Activated T-cell treated with anti-CD3 and anti-CD28 coated beads, Interleukin-2, amount 50 U/mL, for 1 hour (primary cell): ENCODE results near the gene IMPA2.

Source experiments
- DNase-seq: peaks from one replicate; pipeline ENCODE4 v3.0.0-alpha.2; 2020

IMPA2 gene

GRCh38 chr18:12009581-12010140, 28.4 kb downstream of the IMPA2 start:
- no peak for DNase-seq

DNA sequence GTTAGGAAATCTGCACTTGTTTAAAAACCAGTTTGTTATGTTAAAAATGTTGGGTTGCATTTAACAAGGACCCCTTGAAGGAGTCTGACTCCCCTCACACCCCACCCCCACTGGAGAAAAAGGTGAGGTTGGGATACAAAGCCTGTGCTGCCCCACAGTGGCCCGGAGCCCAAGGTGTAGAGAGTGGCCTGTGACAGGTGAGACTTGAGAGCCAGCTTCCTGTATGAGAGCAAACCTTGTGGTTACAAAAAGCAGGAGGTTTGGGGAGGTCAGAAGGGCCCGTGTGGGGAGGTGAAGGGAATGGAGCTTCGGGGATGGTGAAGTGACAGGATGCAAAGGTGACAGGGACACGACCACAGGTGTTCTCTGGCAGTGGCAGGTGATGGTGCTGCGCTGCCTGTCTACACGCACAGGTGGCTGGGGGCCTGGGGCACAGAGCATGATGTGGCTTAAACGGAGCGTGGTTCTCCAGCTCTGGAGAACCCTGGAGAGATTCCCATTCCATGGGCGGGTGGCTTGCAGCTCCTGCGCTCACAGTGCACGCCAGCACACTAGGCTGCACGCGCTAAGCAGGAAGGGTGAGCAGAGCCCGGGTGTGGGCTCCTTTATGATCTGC, 29.0 kb downstream of the IMPA2 start:
- DNase-seq, result no peak

DNA sequence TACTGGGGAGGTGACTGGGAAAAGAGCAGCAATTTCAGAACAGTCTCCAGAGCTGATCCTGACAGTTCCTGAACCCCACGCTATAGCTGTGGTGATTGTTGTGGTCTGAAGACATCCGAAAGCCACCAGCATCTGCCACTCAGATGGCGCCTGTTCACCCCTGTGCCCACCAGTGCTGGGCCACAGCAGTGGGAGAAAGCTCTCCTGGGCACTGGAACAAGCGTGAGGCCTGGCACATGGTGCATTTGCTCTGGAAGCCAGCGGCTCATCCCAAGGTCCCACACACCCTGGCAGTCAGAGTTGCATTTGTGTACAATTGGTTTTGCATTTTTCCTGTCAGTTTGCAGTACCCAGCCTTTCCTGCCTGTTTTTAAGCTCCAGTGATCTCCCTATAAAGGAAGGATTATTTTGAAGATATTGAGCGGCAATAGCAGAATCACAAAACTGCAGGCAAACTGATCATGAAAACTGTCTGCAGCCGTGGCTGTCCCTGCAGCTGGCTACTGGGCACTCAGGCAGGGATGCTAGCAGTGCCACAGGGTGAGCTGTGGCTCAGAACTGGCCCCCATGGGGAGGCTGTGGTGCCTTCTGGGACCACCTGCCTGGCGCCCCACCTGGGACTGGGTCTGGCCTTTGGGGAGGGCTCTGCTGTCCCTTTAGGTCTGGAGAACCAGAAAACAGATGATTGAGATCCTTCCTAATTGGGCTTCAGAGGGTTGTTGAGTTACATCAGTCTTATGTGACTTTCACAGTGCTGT, 30.1 kb downstream of the IMPA2 start:
- DNase-seq, result no peak

GRCh38 chr18:12011957-12012549, 30.7 kb downstream of the IMPA2 start:
- no peak for DNase-seq

GRCh38 chr18:12012697-12013096, 31.4 kb downstream of the IMPA2 start:
- no peak for DNase-seq

DNA sequence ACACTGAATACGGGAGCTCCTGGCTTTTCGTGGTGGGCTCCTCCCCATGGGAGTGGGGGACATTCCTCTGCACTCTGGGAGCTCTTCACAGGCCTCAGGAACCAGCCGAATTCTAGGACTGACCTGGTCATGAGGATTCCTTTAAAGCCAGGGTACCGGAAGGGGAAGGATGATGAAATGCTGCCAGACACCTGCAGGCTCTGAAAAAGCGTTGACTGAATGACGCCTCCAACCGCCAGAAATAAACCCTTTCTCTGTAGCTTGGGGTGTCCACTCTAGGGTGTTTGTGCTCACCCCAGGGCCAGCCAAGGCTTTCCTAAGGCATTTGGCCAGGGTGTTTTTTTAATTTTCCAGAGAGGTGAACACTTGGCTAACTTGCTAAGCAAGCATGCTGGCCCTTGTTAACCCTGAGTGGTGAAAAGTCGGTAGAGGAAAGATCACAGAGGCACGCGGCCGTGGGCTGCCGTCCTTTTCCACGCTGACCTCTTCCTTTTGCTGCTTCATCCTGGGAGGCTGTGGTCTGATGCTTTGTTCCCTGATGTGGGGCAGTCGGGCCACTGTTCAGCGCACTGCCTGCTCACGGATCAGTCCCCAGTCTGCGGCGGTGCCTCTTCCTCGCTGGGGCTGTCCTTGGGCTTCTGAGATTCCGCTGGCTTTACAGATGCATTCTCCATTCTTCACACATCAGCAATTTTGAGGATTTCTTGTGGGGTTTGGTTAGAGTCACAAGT, 32.0 kb downstream of the IMPA2 start:
- DNase-seq, result no peak

- DNase-seq, result no peak
Measured at GRCh38 chr18:12014086-12014485, 32.8 kb downstream of the IMPA2 start.

GRCh38 chr18:12014521-12015415, 33.5 kb downstream of the IMPA2 start:
- DNase-seq, result no peak

- no peak for DNase-seq
Measured at GRCh38 chr18:12015416-12016062, 34.2 kb downstream of the IMPA2 start.

DNA sequence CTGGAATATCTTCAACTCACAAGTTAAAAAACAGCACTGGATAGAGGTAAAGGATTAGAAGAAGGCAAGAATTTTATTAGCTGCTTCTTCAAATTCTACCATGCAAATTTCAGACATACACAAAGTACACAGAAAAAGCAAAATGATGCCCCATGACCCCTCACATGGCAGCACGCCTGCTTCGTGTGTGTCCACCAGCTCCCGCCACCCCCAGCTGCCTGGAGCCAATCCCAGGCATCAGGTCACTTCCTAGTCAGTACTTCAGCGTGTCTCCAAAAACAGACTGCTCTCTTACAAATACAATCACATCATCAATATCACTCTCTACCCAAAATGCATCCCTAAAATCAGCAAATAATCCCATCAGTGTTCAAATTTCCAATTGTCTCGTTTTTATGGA, 35.8 kb downstream of the IMPA2 start:
- no peak for DNase-seq

- DNase-seq, result no peak
Measured at GRCh38 chr18:12018861-12019260, 37.6 kb downstream of the IMPA2 start.

DNA sequence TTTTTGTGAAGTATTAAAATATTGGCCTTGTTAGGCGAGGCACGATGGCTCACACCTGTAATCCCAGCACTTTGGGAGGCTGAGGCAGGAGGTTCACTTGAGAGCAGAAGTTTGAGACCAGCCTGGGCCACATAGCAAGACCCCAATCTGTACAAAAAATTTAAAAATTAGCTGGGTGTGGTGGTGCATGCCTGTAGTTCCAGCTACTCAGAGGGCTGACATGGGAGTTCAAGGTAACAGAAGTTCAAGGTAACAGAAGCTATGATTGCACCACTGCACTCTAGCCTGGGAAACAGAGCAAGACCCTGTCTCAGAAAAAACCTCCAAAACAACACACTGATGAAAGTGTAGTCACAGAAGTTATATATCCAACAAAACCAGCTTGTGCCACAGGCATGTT, 39.8 kb downstream of the IMPA2 start:
- no peak for DNase-seq

- DNase-seq, result no peak
Measured at GRCh38 chr18:12021596-12021995, 40.3 kb downstream of the IMPA2 start.

- no peak for DNase-seq
Measured at GRCh38 chr18:12023375-12023774, 42.1 kb downstream of the IMPA2 start.

DNA sequence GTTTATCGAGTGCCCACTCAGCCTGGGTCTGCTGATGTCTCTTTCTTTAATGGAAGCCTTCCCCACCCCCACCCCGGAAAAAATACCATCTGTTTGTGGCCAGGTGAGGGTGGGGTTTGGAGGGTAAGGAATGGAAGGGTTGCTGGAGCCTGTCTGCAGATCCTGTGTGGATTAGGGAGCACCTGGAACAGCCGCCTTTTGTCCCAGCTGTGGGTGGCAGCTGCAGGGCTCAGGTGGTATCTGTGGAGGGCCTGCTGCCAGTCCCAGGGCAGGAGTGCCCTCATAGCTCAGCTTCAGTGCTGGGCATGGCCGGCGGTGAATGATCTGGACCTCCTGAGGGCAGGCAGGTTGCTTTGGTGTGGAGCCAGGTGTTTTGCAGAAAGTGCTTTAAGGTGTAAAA, 45.3 kb downstream of the IMPA2 start:
- no peak for DNase-seq

- DNase-seq, result no peak
Measured at GRCh38 chr18:12027046-12027445, 45.7 kb downstream of the IMPA2 start.

DNA sequence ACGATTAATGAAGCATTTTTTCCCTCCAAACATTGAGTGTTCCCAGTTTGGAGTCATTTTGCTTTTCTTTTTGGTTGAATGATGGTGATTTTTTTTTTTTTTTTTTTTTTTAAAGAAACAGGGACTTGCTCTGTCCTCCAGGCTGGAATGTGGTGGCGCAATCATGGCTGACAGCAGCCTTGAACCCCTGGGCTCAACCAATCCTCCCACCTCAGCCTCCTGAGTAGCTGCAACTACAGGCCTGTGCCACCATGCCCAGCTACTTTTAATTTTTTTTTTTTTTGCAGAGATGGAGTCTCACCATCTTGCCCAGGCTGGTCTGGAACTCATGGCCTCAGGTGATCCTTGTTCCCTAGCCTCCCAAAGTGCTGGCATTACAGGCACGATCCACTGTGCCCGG, 46.2 kb downstream of the IMPA2 start:
- no peak for DNase-seq

GRCh38 chr18:12028040-12028628, 46.8 kb downstream of the IMPA2 start:
- no peak for DNase-seq

- no peak for DNase-seq
Measured at GRCh38 chr18:12028674-12029073, 47.4 kb downstream of the IMPA2 start.

DNA sequence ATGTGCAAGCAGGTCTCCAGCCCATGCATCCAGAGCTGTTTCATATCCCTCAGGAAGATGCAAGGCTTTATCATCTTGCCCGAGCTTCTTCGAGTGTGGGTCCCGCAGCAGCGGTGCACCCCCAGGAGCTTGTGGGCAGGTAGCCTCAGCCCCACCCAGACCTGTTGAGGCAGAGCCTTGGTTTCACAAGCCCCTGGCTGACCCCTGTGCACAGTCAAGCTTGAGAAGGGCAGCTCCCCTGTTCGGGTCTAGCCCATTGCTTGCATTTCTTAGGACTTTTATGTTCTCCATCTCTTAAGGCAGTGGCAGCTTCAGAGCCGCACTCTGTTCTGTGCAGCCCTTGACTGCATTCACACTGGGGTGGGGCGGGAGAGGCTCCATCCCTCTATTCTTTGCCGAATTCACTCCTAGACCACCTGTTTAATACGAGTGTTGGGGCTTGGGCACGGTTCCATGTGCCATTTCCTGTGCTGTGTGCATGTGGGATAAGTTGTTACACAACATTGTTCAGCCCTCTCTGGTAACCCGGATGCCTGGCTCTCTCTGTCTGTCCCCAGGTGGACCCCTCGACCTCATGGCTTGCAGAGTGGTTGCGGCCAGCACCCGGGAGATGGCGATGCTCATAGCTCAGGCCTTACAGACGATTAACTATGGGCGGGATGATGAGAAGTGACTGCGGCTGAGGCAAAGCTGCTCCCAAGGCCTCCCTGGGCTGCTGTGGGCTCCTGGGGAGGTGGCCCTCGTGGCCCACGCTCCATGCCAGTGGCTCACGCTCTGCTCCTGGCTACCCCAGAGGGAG, 48.7 kb downstream of the IMPA2 start:
- DNase-seq, result no peak

DNA sequence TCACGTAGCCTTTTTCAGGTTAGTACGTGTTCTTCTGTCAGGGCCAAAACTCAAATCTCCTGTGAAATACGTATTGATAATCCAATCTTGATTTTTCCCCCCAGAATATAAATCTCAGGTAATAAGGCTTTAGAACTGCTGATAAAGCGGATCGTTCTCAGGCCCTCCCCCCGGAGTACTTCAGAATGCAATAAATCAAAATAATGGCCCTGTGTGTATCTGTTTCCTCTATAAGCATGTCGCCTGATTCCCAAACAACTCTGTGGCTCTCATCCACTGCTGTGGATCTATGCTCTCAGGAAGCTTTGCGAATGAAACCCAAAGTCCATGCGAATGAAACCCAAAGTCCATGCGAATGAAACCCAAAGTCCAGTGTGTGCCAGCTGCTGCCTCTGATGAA, 49.4 kb downstream of the IMPA2 start:
- DNase-seq, result no peak
